ENCODE measurements around the gene PTRHD1. TPM values are rescaled to one million over a fixed set of nuclear protein-coding genes. Genes with fewer than 3 reads are reported as not detected.
"Not testable (repeated sequence)": the region's sequence is repeated elsewhere in the genome, so short reads cannot be mapped to it uniquely, and the experiment has no call there.

Gene PTRHD1
- total RNA-seq, 4 donors from 2014 or later: 17.4 to 30.3 (median 21.6) TPM

DNA sequence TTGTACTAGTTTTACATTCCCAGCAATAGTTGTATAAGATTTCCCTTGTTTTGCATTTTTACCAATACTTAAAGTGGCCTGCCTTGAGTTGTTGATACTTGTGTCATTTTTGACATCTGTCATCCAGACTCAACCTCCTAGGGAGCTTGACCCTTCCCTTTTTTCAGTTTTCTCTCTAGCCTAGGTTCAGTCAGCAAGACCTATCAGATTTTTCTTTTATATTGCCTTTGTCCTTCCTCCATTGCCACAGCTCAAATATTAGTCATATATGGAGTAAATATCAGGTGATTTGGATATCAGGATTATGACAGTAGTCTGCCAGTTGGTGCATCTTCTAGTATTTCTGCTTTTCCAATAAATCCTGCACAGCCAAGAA, 13.5 kb upstream of the PTRHD1 start:
- no peak for ATAC-seq (ENCODE audit: low FRiP score)
- TF ChIP-seq, protein P1, sequence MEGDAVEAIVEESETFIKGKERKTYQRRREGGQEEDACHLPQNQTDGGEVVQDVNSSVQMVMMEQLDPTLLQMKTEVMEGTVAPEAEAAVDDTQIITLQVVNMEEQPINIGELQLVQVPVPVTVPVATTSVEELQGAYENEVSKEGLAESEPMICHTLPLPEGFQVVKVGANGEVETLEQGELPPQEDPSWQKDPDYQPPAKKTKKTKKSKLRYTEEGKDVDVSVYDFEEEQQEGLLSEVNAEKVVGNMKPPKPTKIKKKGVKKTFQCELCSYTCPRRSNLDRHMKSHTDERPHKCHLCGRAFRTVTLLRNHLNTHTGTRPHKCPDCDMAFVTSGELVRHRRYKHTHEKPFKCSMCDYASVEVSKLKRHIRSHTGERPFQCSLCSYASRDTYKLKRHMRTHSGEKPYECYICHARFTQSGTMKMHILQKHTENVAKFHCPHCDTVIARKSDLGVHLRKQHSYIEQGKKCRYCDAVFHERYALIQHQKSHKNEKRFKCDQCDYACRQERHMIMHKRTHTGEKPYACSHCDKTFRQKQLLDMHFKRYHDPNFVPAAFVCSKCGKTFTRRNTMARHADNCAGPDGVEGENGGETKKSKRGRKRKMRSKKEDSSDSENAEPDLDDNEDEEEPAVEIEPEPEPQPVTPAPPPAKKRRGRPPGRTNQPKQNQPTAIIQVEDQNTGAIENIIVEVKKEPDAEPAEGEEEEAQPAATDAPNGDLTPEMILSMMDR (IDR thresholded peaks at IDR 0.05): no peak

DNA sequence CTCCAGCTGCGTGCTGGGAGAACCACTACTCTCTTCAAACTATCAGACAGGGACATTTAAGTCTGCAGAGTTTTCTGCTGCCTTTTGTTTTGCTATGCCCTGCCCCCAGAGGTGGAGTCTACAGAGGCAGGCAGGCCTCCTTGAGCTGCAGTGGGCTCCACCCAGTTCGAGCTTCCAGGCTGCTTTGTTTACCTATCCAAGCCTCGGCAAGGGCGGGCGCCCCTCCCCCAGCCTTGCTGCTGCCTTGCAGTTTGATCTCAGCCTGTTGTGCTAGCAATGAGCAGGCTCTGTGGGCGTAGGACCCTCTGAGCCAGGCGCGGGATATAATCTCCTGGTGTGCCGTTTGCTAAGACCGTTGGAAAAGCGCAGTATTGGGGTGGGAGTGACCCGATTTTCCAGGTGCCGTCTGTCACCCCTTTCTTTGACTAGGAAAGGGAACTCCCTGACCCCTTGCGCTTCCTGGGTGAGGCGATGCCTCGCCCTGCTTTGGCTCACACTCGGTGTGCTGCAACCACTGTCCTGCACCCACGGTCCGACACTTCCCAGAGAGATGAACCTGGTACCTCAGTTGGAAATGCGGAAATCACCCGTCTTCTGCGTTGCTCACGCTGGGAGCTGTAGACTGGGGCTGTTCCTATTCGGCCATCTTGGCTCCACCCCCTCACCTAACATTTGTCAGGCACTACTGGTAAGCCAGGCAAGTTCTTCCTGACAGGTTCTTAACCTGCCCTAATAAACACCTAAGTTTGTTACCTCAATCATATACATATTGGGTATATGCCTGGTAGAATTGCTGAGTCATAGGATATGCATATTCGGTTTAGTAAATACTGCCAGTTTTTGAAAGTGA, 12.8 kb upstream of the PTRHD1 start:
- not testable (repeated sequence) for DNase-seq (ENCODE audit: low spot score); ATAC-seq (ENCODE audit: low FRiP score)

More for the DNA sequence above, 13.5 kb upstream of the PTRHD1 start:
- DNase-seq (ENCODE audit: low spot score): no peak

DNA sequence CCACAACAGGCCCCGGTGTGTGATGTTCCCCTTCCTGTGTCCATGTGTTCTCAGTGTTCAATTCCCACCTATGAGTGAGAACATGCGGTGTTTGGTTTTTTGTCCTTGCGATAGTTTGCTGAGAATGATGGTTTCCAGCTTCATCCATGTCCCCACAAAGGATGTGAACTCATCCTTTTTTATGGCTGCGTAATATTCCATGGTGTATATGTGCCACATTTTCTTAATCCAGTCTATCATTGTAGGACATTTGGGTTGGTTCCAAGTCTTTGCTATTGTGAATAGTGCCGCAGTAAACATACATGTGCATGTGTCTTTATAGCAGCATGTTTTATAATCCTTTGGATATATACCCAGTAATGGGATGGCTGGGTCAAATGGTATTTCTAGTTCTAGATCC, 7.3 kb upstream of the PTRHD1 start:
- not testable (repeated sequence) for ATAC-seq (ENCODE audit: low FRiP score); DNase-seq (ENCODE audit: low spot score)

DNA sequence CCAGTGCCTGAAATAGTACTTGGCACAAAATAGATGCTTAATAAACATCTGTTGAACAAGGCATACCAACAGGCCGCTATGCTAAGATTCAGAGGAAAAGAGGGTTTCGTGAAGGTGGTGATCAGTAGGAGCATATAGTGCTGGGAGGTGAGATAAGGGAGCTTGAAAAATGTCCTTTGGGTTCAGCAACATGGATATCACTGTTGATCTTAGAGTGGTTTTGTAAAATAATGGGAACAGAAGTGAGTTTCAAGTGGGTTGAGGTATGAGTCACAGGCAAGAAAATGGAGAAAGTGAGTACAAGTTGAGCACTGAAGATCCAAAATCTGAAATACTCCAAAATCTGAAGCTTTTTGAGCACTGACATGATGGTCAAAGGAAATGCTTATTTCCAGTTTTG, 4.5 kb upstream of the PTRHD1 start:
- TF ChIP-seq, protein P1 (IDR thresholded peaks at IDR 0.05): no peak
- DNase-seq (ENCODE audit: low spot score): no peak
- ATAC-seq (ENCODE audit: low FRiP score): no peak

DNA sequence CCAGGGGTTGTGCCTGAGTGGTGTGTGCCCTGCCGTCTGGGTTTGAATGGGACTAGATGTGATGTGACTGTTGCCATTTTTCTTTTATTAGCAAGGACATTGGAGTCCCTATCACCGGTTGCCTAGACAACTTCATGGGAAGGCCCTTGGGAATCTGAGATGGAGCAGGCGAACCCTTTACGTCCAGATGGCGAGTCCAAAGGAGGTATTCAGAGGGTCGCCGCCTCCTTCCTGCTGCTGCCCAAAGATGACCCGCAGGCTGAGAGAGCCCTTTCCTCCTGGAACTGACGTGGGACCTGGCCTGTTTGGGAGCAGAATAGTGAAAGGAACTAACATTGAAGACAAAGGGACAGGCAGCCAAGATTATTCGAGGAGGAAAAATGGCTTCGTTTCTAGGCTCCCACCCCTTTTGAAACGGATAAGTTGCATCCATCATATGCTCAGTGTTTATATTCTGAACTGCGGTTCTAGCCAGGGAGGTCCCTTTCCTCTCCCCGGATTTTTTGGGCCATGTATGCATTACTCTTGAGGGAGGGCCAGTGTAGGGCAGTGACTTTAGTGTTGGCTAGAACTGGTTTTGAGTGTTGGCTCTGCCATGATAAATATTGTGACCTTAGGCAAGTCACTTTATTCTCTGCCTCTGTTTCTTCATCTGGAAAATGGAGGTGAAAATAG, 707 bp upstream of the PTRHD1 start:
- ATAC-seq (ENCODE audit: low FRiP score) (no peak), DNase-seq (ENCODE audit: low spot score) (no peak)
- TF ChIP-seq, protein P1 (IDR thresholded peaks at IDR 0.05): no peak

DNA sequence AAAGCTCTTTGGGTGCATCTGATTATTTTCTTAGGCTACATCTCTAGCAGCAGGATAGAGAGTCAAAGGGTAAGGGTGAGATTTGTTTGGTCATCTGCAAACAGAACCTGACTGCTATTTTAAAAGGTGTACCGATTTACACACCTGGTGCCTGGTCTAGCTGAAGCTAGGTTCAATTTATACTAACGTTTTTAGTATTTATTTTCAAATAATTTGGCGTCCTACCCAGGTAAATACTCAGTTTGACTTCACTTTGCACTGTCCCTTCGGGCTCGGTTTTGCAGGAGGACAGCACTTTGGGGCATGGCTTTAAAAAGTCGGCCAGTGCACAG, 683 bp downstream of the PTRHD1 start:
- TF ChIP-seq, protein P1 (IDR thresholded peaks at IDR 0.05): no peak
- ATAC-seq (ENCODE audit: low FRiP score) (no peak), DNase-seq (ENCODE audit: low spot score) (no peak)

DNA sequence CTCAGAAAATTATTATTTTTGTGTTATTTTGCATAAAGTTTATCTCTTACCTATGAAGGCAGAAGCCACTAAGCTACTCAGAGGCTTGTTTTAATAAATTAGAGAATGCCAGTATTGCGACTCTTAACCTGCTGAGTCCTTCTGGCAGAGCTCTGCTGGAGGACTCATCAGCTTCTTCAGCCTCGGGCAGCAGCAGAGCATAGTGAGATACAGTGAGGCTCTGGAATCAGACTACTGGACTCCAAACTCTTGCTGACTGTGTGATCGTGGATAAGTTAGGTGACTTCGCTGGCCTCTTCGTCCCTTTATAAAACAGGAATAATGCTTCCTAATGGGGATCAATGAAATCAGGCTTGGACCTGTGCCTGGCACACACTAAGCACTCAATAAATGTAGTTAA, 1.7 kb downstream of the PTRHD1 start:
- TF ChIP-seq, protein P1 (IDR thresholded peaks at IDR 0.05): no peak
- no peak for ATAC-seq (ENCODE audit: low FRiP score)
- DNase-seq (ENCODE audit: low spot score): no peak

DNA sequence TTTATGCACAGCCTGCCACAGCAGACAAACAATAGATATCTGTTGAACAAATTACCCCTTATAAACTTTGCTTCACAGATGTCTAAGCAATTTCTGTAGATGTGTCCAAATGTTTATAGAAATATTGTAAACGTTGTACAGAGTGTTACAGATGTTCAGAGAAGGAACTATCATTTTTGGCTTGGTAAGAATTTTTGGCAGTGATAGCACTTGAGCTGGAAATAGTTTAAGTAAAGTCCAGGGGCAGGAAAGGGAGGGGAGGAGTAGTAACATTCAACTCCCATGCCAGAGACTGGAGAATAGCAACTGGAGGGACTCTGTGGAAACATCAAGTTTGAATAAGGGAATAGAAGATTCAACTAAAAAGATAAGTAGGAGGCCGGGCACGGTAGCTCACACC, 4.4 kb downstream of the PTRHD1 start:
- DNase-seq (ENCODE audit: low spot score) (no peak), ATAC-seq (ENCODE audit: low FRiP score) (no peak)
- TF ChIP-seq, protein P1 (IDR thresholded peaks at IDR 0.05): no peak

Measured in omental fat pad (tissue), 4 donors.